SU-DHL-6 (cell line): Measurements from ENCODE around the gene SCRN2.

Source experiments
- H2AFZ ChIP-seq: fragments of 200-600 bp; sonication (generic); 2 replicates; pipeline ENCODE4 v1.6.1; 2014; ENCODE audit warnings: low read depth, mild to moderate bottlenecking, moderate library complexity, mixed read lengths, antibody characterized with exemption, low read length; ENCODE audit not compliant: severe bottlenecking
- H3F3A ChIP-seq: fragments of 200-600 bp; shearing (Covaris generic); 2 replicates; pipeline ENCODE4 v1.6.0; 2016; ENCODE audit warnings: antibody characterized with exemption, mild to moderate bottlenecking; ENCODE audit not compliant: insufficient read depth
- H3K27ac ChIP-seq: fragments of 200-600 bp; sonication (generic); 2 replicates; pipeline ENCODE4 v1.5.1; 2016; ENCODE audit warnings: low read depth, mild to moderate bottlenecking, low read length, moderate library complexity, mixed read lengths
- H3K27me3 ChIP-seq: fragments of 200-600 bp; sonication (generic), shearing (Covaris generic); 2 replicates; pipeline ENCODE4 v1.6.0; 2014; ENCODE audit warnings: mild to moderate bottlenecking, low read length
- H3K36me3 ChIP-seq: fragments of 200-600 bp; sonication (generic); 2 replicates; pipeline ENCODE4 v1.6.1; 2014; ENCODE audit warnings: mild to moderate bottlenecking, low read length, mixed read lengths
- H3K4me2 ChIP-seq: fragments of 300-600, 200-600 bp; shearing (Covaris generic), sonication (generic); 2 replicates; pipeline ENCODE4 v1.6.0; 2014; ENCODE audit warnings: low read length, low read depth, mild to moderate bottlenecking; ENCODE audit not compliant: poor library complexity, severe bottlenecking
- H3K4me3 ChIP-seq: fragments of 200-600 bp; sonication (generic); 2 replicates; pipeline ENCODE4 v1.5.1; 2014; ENCODE audit warnings: antibody characterized with exemption, low read length, mild to moderate bottlenecking, mixed read lengths; ENCODE audit not compliant: insufficient read depth, poor library complexity, severe bottlenecking
- H3K79me2 ChIP-seq: fragments of 200-600 bp; sonication (generic); 2 replicates; pipeline ENCODE4 v1.6.1; 2014; ENCODE audit warnings: mild to moderate bottlenecking, low read length, moderate library complexity; ENCODE audit not compliant: insufficient read depth
- H3K9ac ChIP-seq: fragments of 200-600 bp; sonication (generic); 2 replicates; pipeline ENCODE4 v1.7.0; 2014; ENCODE audit warnings: mild to moderate bottlenecking, low read length
- H3K9me2 ChIP-seq: fragments of 200-600 bp; sonication (generic); replicated peaks from 2 replicates; pipeline ENCODE4 v1.6.1; 2014; ENCODE audit warnings: low read length; ENCODE audit not compliant: insufficient read depth
- H3K9me3 ChIP-seq: fragments of 200-600 bp; sonication (generic); 2 replicates; pipeline ENCODE4 v1.6.1; 2014; ENCODE audit warnings: low read length, mixed read lengths; ENCODE audit not compliant: insufficient read depth
- H4K20me1 ChIP-seq: fragments of 200-600 bp; sonication (generic); 2 replicates; pipeline ENCODE4 v1.6.1; 2014; ENCODE audit warnings: low read depth, mild to moderate bottlenecking, antibody characterized with exemption, low read length, moderate library complexity, mixed read lengths
- EZH2phosphoT487 ChIP-seq: fragments of 200-600 bp; sonication (generic), shearing (Covaris generic); conservative IDR thresholded peaks from 2 replicates; pipeline ENCODE4 v1.6.1; 2018; ENCODE audit warnings: mild to moderate bottlenecking, antibody characterized with exemption, low read length, moderate library complexity, mixed read lengths
- TF ChIP-seq, protein P1 (sequence below): fragments of 200-600 bp; sonication (generic); IDR thresholded peaks from one replicate; pipeline ENCODE4 v1.5.1; 2017; ENCODE audit warnings: antibody characterized with exemption, mild to moderate bottlenecking, low read length, moderate library complexity; ENCODE audit not compliant: insufficient read depth, poor library complexity, severe bottlenecking

The SCRN2 gene

GRCh38 chr17:47872019-47872650, 31.1 kb upstream of the SCRN2 start:
- Histone ChIP-seq H3K9ac (no peak overlapping the region), H2AFZ (no peak overlapping the region), H3K4me2 (no peak overlapping the region), H3F3A (no peaks in the 10 kb centered on the region), H3K9me3 (no peaks in the 10 kb centered on the region), H3K36me3 (no peaks in the 10 kb centered on the region), H4K20me1 (no peaks in the 10 kb centered on the region), H3K4me3 (no peak overlapping the region), H3K9me2 (no peaks in the 10 kb centered on the region), H3K79me2 (no peaks in the 10 kb centered on the region), H3K27me3 (no peaks in the 10 kb centered on the region), H3K27ac (no peak overlapping the region)
- no peak for TF ChIP-seq EZH2phosphoT487
- TF ChIP-seq, protein P1, sequence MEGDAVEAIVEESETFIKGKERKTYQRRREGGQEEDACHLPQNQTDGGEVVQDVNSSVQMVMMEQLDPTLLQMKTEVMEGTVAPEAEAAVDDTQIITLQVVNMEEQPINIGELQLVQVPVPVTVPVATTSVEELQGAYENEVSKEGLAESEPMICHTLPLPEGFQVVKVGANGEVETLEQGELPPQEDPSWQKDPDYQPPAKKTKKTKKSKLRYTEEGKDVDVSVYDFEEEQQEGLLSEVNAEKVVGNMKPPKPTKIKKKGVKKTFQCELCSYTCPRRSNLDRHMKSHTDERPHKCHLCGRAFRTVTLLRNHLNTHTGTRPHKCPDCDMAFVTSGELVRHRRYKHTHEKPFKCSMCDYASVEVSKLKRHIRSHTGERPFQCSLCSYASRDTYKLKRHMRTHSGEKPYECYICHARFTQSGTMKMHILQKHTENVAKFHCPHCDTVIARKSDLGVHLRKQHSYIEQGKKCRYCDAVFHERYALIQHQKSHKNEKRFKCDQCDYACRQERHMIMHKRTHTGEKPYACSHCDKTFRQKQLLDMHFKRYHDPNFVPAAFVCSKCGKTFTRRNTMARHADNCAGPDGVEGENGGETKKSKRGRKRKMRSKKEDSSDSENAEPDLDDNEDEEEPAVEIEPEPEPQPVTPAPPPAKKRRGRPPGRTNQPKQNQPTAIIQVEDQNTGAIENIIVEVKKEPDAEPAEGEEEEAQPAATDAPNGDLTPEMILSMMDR, result no peak

DNA sequence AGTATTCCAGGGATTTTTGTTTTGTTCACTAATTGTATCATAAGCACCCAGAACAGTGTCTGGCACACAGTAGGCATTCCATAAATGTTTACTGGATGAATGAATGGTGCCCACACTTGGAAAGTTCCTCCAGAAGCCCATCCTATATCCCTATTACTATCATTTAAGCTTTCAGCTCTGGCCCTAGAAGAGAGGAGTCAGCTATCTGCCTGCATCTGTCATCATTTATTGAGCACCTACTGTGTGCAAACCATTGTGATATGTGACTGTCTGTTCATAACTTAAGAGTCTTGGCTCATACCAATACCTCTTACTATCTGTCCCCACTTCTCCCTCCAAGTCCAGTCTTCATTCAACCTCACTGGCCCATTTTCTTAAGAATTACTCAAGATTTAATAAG, 30.0 kb upstream of the SCRN2 start:
- Histone ChIP-seq H3K4me2 (no peak overlapping the region), H2AFZ (no peak overlapping the region), H3F3A (no peaks in the 10 kb centered on the region), H3K36me3 (no peaks in the 10 kb centered on the region), H3K4me3 (no peak overlapping the region), H3K9me3 (no peaks in the 10 kb centered on the region), H3K27ac (no peak overlapping the region), H3K9me2 (no peaks in the 10 kb centered on the region), H3K9ac (no peak overlapping the region), H3K27me3 (no peaks in the 10 kb centered on the region), H4K20me1 (no peaks in the 10 kb centered on the region), H3K79me2 (no peaks in the 10 kb centered on the region)
- TF ChIP-seq, protein P1, result no peak
- no peak for TF ChIP-seq EZH2phosphoT487

GRCh38 chr17:47870056-47870455, 29.0 kb upstream of the SCRN2 start:
- no peak overlapping the region for H3K4me2 ChIP-seq
- H3K27me3 ChIP-seq, result no peaks in the 10 kb centered on the region
- H3K9me2 ChIP-seq, result no peaks in the 10 kb centered on the region
- no peak overlapping the region for H2AFZ ChIP-seq
- no peaks in the 10 kb centered on the region for H4K20me1 ChIP-seq
- no peaks in the 10 kb centered on the region for H3K79me2 ChIP-seq
- H3K36me3 ChIP-seq, result no peaks in the 10 kb centered on the region
- H3K9ac ChIP-seq, result no peak overlapping the region
- H3F3A ChIP-seq, result no peaks in the 10 kb centered on the region
- TF ChIP-seq, protein P1, result no peak
- TF ChIP-seq EZH2phosphoT487, result no peak
- H3K4me3 ChIP-seq, result no peak overlapping the region
- H3K9me3 ChIP-seq, result no peaks in the 10 kb centered on the region
- H3K27ac ChIP-seq, result no peak overlapping the region
